ENCODE data around the gene DGKB. TPM values are rescaled to one million over a fixed set of nuclear protein-coding genes. Genes with fewer than 3 reads are reported as not detected.

DGKB gene
- polyA plus RNA-seq, 1 donor, result 1.3 TPM

- H3K27ac ChIP-seq (ENCODE audit: low read length), result no peak overlapping the region
- H3K9me3 ChIP-seq (ENCODE audit: control insufficient read depth, low read depth, low read length), result no peaks in the 10 kb centered on the region
- H3K4me3 ChIP-seq (ENCODE audit: low read length), result no peak overlapping the region
- H3K4me1 ChIP-seq (ENCODE audit: control insufficient read depth, insufficient read depth, low read length), result no peaks in the 10 kb centered on the region
- H3K27me3 ChIP-seq (ENCODE audit: control insufficient read depth, insufficient read depth, low read length), result no peaks in the 10 kb centered on the region
- no peaks in the 10 kb centered on the region for H3K36me3 ChIP-seq (ENCODE audit: control insufficient read depth, insufficient read depth, low read length)
- no peak for DNase-seq
Measured at GRCh38 chr7:14697684-14698083, 204.9 kb downstream of the DGKB start.

DNA sequence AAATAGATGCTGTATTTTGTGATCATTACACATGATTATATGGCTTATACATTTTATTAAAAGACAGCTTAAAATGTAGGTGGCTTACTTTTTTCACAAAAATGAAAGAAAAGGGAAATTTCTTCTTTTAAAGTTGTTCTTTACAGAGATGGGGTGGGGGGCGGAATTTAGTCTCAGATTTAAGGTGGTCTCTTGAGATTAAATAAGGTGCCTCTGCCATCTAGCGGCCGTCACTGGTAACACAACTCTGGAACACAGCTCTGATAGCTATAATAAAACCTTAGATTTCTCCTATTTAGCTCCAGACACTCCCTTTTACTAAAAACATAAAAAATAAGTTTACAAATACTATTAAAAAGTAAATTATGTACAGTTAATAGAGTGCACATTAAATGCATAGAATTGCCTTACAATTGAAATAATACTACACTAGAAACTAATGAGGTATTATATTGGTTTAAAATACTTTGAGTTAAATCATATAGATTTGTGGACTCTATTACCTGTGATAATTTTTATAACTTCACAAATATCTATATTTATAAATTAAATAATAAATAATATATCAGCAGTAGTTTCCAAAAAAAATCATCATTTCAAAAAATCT, 210.9 kb downstream of the DGKB start:
- Histone ChIP-seq H3K36me3 (ENCODE audit: control insufficient read depth, insufficient read depth, low read length) (no peaks in the 10 kb centered on the region), H3K27ac (ENCODE audit: low read length) (no peak overlapping the region), H3K4me3 (ENCODE audit: low read length) (no peak overlapping the region), H3K9me3 (ENCODE audit: control insufficient read depth, low read depth, low read length) (no peaks in the 10 kb centered on the region), H3K4me1 (ENCODE audit: control insufficient read depth, insufficient read depth, low read length) (no peaks in the 10 kb centered on the region), H3K27me3 (ENCODE audit: control insufficient read depth, insufficient read depth, low read length) (no peaks in the 10 kb centered on the region)
- WGBS (ENCODE audit: insufficient coverage, low lambda C conversion rate), result 0% methylated on average over 2 of the region's 3 CpGs
- peak in 1 of 2 donors; percentile 5 for DNase-seq

GRCh38 chr7:14691034-14691433, 211.5 kb downstream of the DGKB start:
- WGBS (ENCODE audit: insufficient coverage, low lambda C conversion rate), result 80% methylated on average over 1 of the region's 2 CpGs
- no peaks in the 10 kb centered on the region for H3K36me3 ChIP-seq (ENCODE audit: control insufficient read depth, insufficient read depth, low read length)

DNA sequence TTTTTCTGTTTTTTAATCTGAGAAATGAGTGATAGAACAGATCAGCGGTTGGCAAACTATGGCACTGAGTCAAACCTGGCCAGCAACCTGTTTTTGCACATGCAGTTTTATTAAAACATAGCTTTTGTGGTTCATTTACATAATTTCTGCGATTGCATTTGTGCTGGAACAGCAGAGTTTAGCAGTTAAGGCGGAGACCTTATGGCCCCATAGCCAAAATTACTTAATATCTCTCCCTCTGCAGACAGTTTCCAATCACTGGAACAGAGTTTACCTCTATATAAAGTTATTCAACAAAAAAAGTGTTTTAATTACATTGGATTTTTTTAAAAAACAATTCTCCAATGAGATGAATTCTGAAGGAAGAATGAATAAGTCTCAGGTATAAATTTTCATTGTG, 212.1 kb downstream of the DGKB start:
- WGBS (ENCODE audit: insufficient coverage, low lambda C conversion rate), result 100% methylated on average over 1 of the region's 3 CpGs
- Histone ChIP-seq H3K27me3 (ENCODE audit: control insufficient read depth, insufficient read depth, low read length) (no peaks in the 10 kb centered on the region), H3K36me3 (ENCODE audit: control insufficient read depth, insufficient read depth, low read length) (no peaks in the 10 kb centered on the region), H3K4me1 (ENCODE audit: control insufficient read depth, insufficient read depth, low read length) (no peaks in the 10 kb centered on the region), H3K27ac (ENCODE audit: low read length) (no peak overlapping the region), H3K4me3 (ENCODE audit: low read length) (no peak overlapping the region), H3K9me3 (ENCODE audit: control insufficient read depth, low read depth, low read length) (no peaks in the 10 kb centered on the region)
- DNase-seq, result no peak

More at GRCh38 chr7:14691034-14691433, 211.5 kb downstream of the DGKB start:
- H3K9me3 ChIP-seq (ENCODE audit: control insufficient read depth, low read depth, low read length), result no peaks in the 10 kb centered on the region
- no peaks in the 10 kb centered on the region for H3K4me1 ChIP-seq (ENCODE audit: control insufficient read depth, insufficient read depth, low read length)
- H3K4me3 ChIP-seq (ENCODE audit: low read length), result no peak overlapping the region
- no peak for DNase-seq
- H3K27ac ChIP-seq (ENCODE audit: low read length), result no peak overlapping the region
- no peaks in the 10 kb centered on the region for H3K27me3 ChIP-seq (ENCODE audit: control insufficient read depth, insufficient read depth, low read length)

DNA sequence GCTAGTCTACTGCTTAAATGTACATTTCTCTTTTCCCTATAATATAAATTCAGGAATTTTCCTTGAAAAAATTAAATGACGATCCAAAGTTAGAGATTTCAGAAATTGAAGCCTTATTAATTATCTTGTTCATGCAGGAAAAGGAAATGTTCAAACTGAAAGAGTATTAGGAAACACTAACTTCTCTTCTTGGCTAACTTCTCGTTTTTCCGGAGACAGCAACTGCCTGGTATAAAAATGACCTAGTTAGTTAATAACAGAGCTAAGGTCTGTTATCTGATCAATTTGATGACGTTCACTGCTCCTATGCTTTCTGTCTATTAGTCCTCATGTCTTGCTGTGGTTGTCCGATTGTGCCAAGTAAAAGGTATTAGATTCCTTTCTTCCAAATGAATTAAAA, 212.5 kb downstream of the DGKB start:
- Histone ChIP-seq H3K9me3 (ENCODE audit: control insufficient read depth, low read depth, low read length) (no peaks in the 10 kb centered on the region), H3K4me3 (ENCODE audit: low read length) (no peak overlapping the region), H3K4me1 (ENCODE audit: control insufficient read depth, insufficient read depth, low read length) (no peaks in the 10 kb centered on the region), H3K36me3 (ENCODE audit: control insufficient read depth, insufficient read depth, low read length) (no peaks in the 10 kb centered on the region), H3K27me3 (ENCODE audit: control insufficient read depth, insufficient read depth, low read length) (no peaks in the 10 kb centered on the region), H3K27ac (ENCODE audit: low read length) (no peak overlapping the region)
- no peak for DNase-seq
- 100% methylated on average over 2 of the region's 5 CpGs for WGBS (ENCODE audit: insufficient coverage, low lambda C conversion rate)

DNA sequence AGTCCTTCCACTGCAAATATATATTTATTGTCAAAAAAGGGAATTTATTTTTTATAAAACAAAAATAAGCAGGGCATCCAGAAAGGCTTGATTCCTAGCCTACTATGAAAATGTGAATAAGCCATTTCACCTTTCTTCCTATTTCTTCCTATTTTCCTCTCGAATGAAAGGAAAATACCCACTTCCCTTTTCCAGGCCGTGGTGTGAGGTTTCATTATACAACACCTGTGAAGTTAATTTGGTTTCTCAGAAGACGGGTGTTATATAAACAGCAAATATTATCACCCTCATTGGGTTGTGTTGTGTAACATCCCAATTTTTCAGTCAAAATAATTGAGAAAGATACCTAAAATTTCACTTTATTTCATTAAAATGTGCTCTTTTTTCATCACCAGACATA, 214.3 kb downstream of the DGKB start:
- Histone ChIP-seq H3K4me1 (ENCODE audit: control insufficient read depth, insufficient read depth, low read length) (no peaks in the 10 kb centered on the region), H3K27me3 (ENCODE audit: control insufficient read depth, insufficient read depth, low read length) (no peaks in the 10 kb centered on the region), H3K9me3 (ENCODE audit: control insufficient read depth, low read depth, low read length) (no peaks in the 10 kb centered on the region), H3K4me3 (ENCODE audit: low read length) (no peak overlapping the region), H3K36me3 (ENCODE audit: control insufficient read depth, insufficient read depth, low read length) (no peaks in the 10 kb centered on the region), H3K27ac (ENCODE audit: low read length) (no peak overlapping the region)
- no CpG with 5 or more reads among the region's 3 CpGs for WGBS (ENCODE audit: insufficient coverage, low lambda C conversion rate)
- DNase-seq, result no peak

DNA sequence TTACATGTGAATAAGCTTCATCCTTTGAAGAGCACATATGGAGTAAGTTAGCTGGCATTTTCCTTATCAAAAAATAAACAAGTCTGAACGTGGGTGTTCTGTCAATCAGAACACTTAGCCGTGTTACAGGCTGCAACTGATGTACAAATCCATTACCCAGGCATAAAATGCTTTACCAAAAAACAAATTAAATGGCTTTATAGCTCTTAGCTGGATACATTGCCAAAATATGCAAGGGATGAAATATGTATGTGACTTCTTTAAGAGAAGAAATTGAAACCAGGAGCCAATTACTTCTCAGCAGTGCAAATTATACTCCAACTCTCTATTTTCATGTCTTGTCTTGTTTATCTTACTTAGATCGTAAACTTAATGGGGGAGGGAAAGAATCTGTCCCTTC, 214.8 kb downstream of the DGKB start:
- H3K9me3 ChIP-seq (ENCODE audit: control insufficient read depth, low read depth, low read length), result no peaks in the 10 kb centered on the region
- no peaks in the 10 kb centered on the region for H3K4me1 ChIP-seq (ENCODE audit: control insufficient read depth, insufficient read depth, low read length)
- no peaks in the 10 kb centered on the region for H3K27me3 ChIP-seq (ENCODE audit: control insufficient read depth, insufficient read depth, low read length)
- 50% methylated on average over 1 of the region's 3 CpGs for WGBS (ENCODE audit: insufficient coverage, low lambda C conversion rate)
- no peak overlapping the region for H3K27ac ChIP-seq (ENCODE audit: low read length)
- H3K36me3 ChIP-seq (ENCODE audit: control insufficient read depth, insufficient read depth, low read length), result no peaks in the 10 kb centered on the region
- H3K4me3 ChIP-seq (ENCODE audit: low read length), result no peak overlapping the region
- DNase-seq, result no peak

GRCh38 chr7:14687241-14687640, 215.3 kb downstream of the DGKB start:
- H3K4me1 ChIP-seq (ENCODE audit: control insufficient read depth, insufficient read depth, low read length), result no peaks in the 10 kb centered on the region
- H3K9me3 ChIP-seq (ENCODE audit: control insufficient read depth, low read depth, low read length), result no peaks in the 10 kb centered on the region
- H3K36me3 ChIP-seq (ENCODE audit: control insufficient read depth, insufficient read depth, low read length), result no peaks in the 10 kb centered on the region
- 100% methylated on average over 2 of the region's 3 CpGs for WGBS (ENCODE audit: insufficient coverage, low lambda C conversion rate)
- DNase-seq, result no peak
- H3K27me3 ChIP-seq (ENCODE audit: control insufficient read depth, insufficient read depth, low read length), result no peaks in the 10 kb centered on the region
- H3K27ac ChIP-seq (ENCODE audit: low read length), result no peak overlapping the region
- H3K4me3 ChIP-seq (ENCODE audit: low read length), result no peak overlapping the region

- Histone ChIP-seq H3K27me3 (ENCODE audit: control insufficient read depth, insufficient read depth, low read length) (no peaks in the 10 kb centered on the region), H3K36me3 (ENCODE audit: control insufficient read depth, insufficient read depth, low read length) (no peaks in the 10 kb centered on the region), H3K4me3 (ENCODE audit: low read length) (no peak overlapping the region), H3K27ac (ENCODE audit: low read length) (no peak overlapping the region), H3K9me3 (ENCODE audit: control insufficient read depth, low read depth, low read length) (no peaks in the 10 kb centered on the region), H3K4me1 (ENCODE audit: control insufficient read depth, insufficient read depth, low read length) (no peaks in the 10 kb centered on the region)
- no CpG with 5 or more reads among the region's 7 CpGs for WGBS (ENCODE audit: insufficient coverage, low lambda C conversion rate)
- no peak for DNase-seq
Measured at GRCh38 chr7:14685167-14685566, 217.4 kb downstream of the DGKB start.

DNA sequence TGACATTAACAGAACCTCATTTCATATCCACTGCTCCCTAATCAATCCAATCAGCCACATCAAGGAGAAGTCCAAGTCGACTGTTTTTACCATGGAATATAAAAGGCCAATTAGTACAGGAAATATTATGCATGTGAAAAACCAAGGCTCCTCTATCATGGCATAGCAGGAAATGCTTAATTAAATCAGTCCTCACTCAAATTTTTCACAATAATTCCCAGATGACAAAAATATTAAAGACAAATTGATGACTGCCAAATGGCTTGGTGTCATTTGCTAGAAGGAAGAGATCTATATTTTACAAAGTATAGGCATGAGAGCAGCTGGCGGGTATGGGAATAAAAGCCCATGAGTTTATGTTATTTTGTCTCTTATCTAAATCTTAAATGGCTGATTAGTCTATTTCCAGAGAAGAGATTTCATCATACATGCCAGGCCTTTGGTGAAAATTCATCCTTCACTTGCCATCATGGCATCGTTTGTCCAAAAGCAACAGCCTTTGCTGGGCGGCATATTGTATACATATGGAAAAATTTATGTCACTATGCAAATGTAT, 219.6 kb downstream of the DGKB start:
- DNase-seq, result no peak
- Histone ChIP-seq H3K27ac (ENCODE audit: low read length) (no peak overlapping the region), H3K9me3 (ENCODE audit: control insufficient read depth, low read depth, low read length) (no peaks in the 10 kb centered on the region), H3K4me3 (ENCODE audit: low read length) (no peak overlapping the region), H3K27me3 (ENCODE audit: control insufficient read depth, insufficient read depth, low read length) (no peaks in the 10 kb centered on the region), H3K4me1 (ENCODE audit: control insufficient read depth, insufficient read depth, low read length) (no peaks in the 10 kb centered on the region), H3K36me3 (ENCODE audit: control insufficient read depth, insufficient read depth, low read length) (no peaks in the 10 kb centered on the region)
- WGBS (ENCODE audit: insufficient coverage, low lambda C conversion rate), result 86% methylated on average over 1 of the region's 4 CpGs

- Histone ChIP-seq H3K27ac (ENCODE audit: low read length) (no peak overlapping the region), H3K4me3 (ENCODE audit: low read length) (no peak overlapping the region), H3K4me1 (ENCODE audit: control insufficient read depth, insufficient read depth, low read length) (no peaks in the 10 kb centered on the region), H3K9me3 (ENCODE audit: control insufficient read depth, low read depth, low read length) (no peaks in the 10 kb centered on the region), H3K27me3 (ENCODE audit: control insufficient read depth, insufficient read depth, low read length) (no peaks in the 10 kb centered on the region), H3K36me3 (ENCODE audit: control insufficient read depth, insufficient read depth, low read length) (no peaks in the 10 kb centered on the region)
- WGBS (ENCODE audit: insufficient coverage, low lambda C conversion rate), result 100% methylated on average over 1 of the region's 1 CpG
- no peak for DNase-seq
Measured at GRCh38 chr7:14676896-14677295, 225.7 kb downstream of the DGKB start.

Measured in large intestine (tissue), 3 donors.